H1 (cell line): Measurements from ENCODE around the gene WRAP53. TPM values are rescaled to one million over a fixed set of nuclear protein-coding genes. Genes with fewer than 3 reads are reported as not detected.

ENCODE experiments used
- CTCF ChIA-PET: fragments of 300-600 bp; sonication (Branson Sonifier 250); formaldehyde crosslinking; loops from one replicate; lab custom pipeline; 2021; ENCODE audit not compliant: partially characterized antibody; lab: Charles Lee
- POLR2A ChIA-PET: fragments of 300-600 bp; sonication (Branson Sonifier 250); formaldehyde crosslinking; loops from one replicate; lab custom pipeline; 2021; ENCODE audit warnings: inconsistent platforms; ENCODE audit not compliant: partially characterized antibody; lab: Charles Lee
- DNase-seq, 2 experiments: peaks; one replicate each; pipeline versions ENCODE4 v3.0.0 to v3.0.0-alpha.2; 2010 to 2022; ENCODE audit warnings: low spot score in 2 of 2, low read depth in 1 of 2, mixed read lengths in 1 of 2
- FAIRE-seq: peaks from 2 replicates; lab custom pipeline; 2011; peaks lifted over from hg19 to GRCh38; lab: Jason Lieb, UNC
- H2AFZ ChIP-seq: 2 replicates; pipeline ENCODE4 v1.8.1; 2012; ENCODE audit warnings: low read length, inconsistent platforms
- H2AK5ac ChIP-seq: 2 replicates; pipeline ENCODE4 v1.6.1; 2013; ENCODE audit warnings: low read depth, low read length
- H2BK120ac ChIP-seq: replicated peaks from 2 replicates; pipeline ENCODE3; 2013; ENCODE audit warnings: low read depth, low read length, inconsistent platforms
- H2BK12ac ChIP-seq: 2 replicates; pipeline ENCODE4 v1.6.1; 2013; ENCODE audit warnings: low read depth, low read length
- H2BK15ac ChIP-seq: 2 replicates; pipeline ENCODE4 v1.6.1; 2013; ENCODE audit warnings: low read length
- H2BK20ac ChIP-seq: 2 replicates; pipeline ENCODE4 v1.6.1; 2013; ENCODE audit warnings: low read length
- H2BK5ac ChIP-seq: 2 replicates; pipeline ENCODE4 v1.6.1; 2013; ENCODE audit warnings: low read depth, low read length
- H3K14ac ChIP-seq: 2 replicates; pipeline ENCODE4 v1.6.1; 2013; ENCODE audit warnings: inconsistent platforms; ENCODE audit not compliant: insufficient read length
- H3K18ac ChIP-seq: 2 replicates; pipeline ENCODE4 v1.6.1; 2013; ENCODE audit warnings: low read length; ENCODE audit errors: extremely low read depth
- H3K23ac ChIP-seq: 2 replicates; pipeline ENCODE4 v1.6.1; 2013; ENCODE audit warnings: inconsistent platforms; ENCODE audit not compliant: insufficient read length
- H3K23me2 ChIP-seq: 2 replicates; pipeline ENCODE4 v1.6.1; 2013; ENCODE audit warnings: low read depth, low read length
- H3K27ac ChIP-seq: 2 replicates; pipeline ENCODE4 v1.6.1; 2011; ENCODE audit warnings: low read depth, low read length, inconsistent platforms
- H3K27me3 ChIP-seq, 4 experiments: replicated peaks in 1 of 4; 1 replicate in 1 of 4; 2 replicates in 3 of 4; pipeline versions ENCODE4 v1.6.1 to v1.8.1; 2011 to 2013; ENCODE audit warnings: low read length in 3 of 4, mild to moderate bottlenecking in 3 of 4, inconsistent platforms in 2 of 4, mixed read lengths in 2 of 4, moderate library complexity in 1 of 4; ENCODE audit not compliant: control insufficient read depth in 3 of 4, insufficient read depth in 3 of 4; ENCODE audit errors: extremely low read depth in 1 of 4
- H3K36me3 ChIP-seq, 4 experiments: 2 replicates each; pipeline versions ENCODE4 v1.6.1 to v1.8.1; 2011 to 2013; ENCODE audit warnings: mild to moderate bottlenecking in 4 of 4, low read length in 3 of 4, moderate library complexity in 2 of 4, control low read depth in 1 of 4, inconsistent platforms in 1 of 4; ENCODE audit not compliant: insufficient read depth in 4 of 4, control insufficient read depth in 2 of 4
- H3K4ac ChIP-seq: replicated peaks from 2 replicates; pipeline ENCODE3; 2013; ENCODE audit warnings: low read length, low read depth, mixed read lengths, inconsistent platforms; ENCODE audit not compliant: insufficient read length
- H3K4me1 ChIP-seq, 4 experiments: replicated peaks in 1 of 4; 1 replicate in 1 of 4; 2 replicates in 3 of 4; pipeline versions ENCODE4 v1.6.1 to v1.8.1; 2011 to 2013; ENCODE audit warnings: low read length in 3 of 4, inconsistent platforms in 2 of 4, mixed read lengths in 1 of 4; ENCODE audit not compliant: insufficient read depth in 4 of 4, control insufficient read depth in 3 of 4
- H3K4me2 ChIP-seq, 2 experiments: 2 replicates each; pipeline versions ENCODE4 v1.6.1 to v1.8.1; 2011 to 2013; ENCODE audit warnings: low read depth in 2 of 2, low read length in 2 of 2, control low read depth in 1 of 2, inconsistent platforms in 1 of 2, mild to moderate bottlenecking in 1 of 2; ENCODE audit not compliant: insufficient read depth in 1 of 2
- H3K4me3 ChIP-seq, 4 experiments: fragments of 200-600, 300-600 bp in 1 of 4; sonication (generic), shearing (Covaris generic), sonication (Bioruptor Twin) in 1 of 4; 2 replicates each; pipeline versions ENCODE4 v1.5.1 to v1.8.1; 2011 to 2016; ENCODE audit warnings: low read length in 4 of 4, low read depth in 3 of 4, control low read depth in 2 of 4, inconsistent platforms in 2 of 4, mild to moderate bottlenecking in 2 of 4, mixed read lengths in 1 of 4, moderate library complexity in 1 of 4; ENCODE audit not compliant: insufficient read depth in 2 of 4; ENCODE audit errors: extremely low read depth in 1 of 4
- H3K56ac ChIP-seq: replicated peaks from 2 replicates; pipeline ENCODE3; 2013; ENCODE audit warnings: low read depth, mild to moderate bottlenecking, mixed read lengths, low read length, inconsistent platforms; ENCODE audit not compliant: insufficient read length
- H3K79me1 ChIP-seq: 2 replicates; pipeline ENCODE4 v1.6.1; 2013; ENCODE audit warnings: low read depth, low read length, control low read depth
- H3K79me2 ChIP-seq, 2 experiments: 2 replicates each; pipeline versions ENCODE4 v1.6.1 to v1.8.1; 2012 to 2013; ENCODE audit warnings: low read length in 2 of 2, mild to moderate bottlenecking in 2 of 2, inconsistent platforms in 1 of 2; ENCODE audit not compliant: insufficient read depth in 2 of 2, control insufficient read depth in 1 of 2
- H3K9ac ChIP-seq, 4 experiments: replicated peaks in 1 of 4; 1 replicate in 1 of 4; 2 replicates in 3 of 4; pipeline versions ENCODE4 v1.6.1 to v1.8.1; 2011 to 2013; ENCODE audit warnings: low read depth in 3 of 4, low read length in 3 of 4, control low read depth in 2 of 4, mild to moderate bottlenecking in 2 of 4, moderate library complexity in 2 of 4, inconsistent platforms in 1 of 4; ENCODE audit errors: extremely low read depth in 1 of 4
- H3K9me3 ChIP-seq, 2 experiments: 2 replicates each; pipeline versions ENCODE4 v1.6.1 to v1.8.1; 2012 to 2013; ENCODE audit warnings: mild to moderate bottlenecking in 2 of 2, moderate library complexity in 2 of 2, control low read depth in 1 of 2, inconsistent platforms in 1 of 2, low read depth in 1 of 2, low read length in 1 of 2, mixed read lengths in 1 of 2; ENCODE audit not compliant: insufficient read depth in 2 of 2
- H4K20me1 ChIP-seq, 2 experiments: replicated peaks in 1 of 2; 2 replicates each; pipeline versions ENCODE3 to v1.8.1; 2011 to 2013; ENCODE audit warnings: inconsistent platforms in 2 of 2, low read length in 2 of 2, mild to moderate bottlenecking in 1 of 2; ENCODE audit not compliant: insufficient read depth in 2 of 2, control insufficient read depth in 1 of 2
- H4K5ac ChIP-seq: 2 replicates; pipeline ENCODE4 v1.6.1; 2013; ENCODE audit warnings: low read length, low read depth, mixed read lengths, inconsistent platforms; ENCODE audit not compliant: insufficient read length
- H4K8ac ChIP-seq: 2 replicates; pipeline ENCODE4 v1.8.0; 2013; ENCODE audit warnings: mild to moderate bottlenecking, moderate library complexity, low read length, inconsistent platforms; ENCODE audit not compliant: insufficient read depth; ENCODE audit errors: extremely low read depth
- H4K91ac ChIP-seq: replicated peaks from 2 replicates; pipeline ENCODE3; 2013; ENCODE audit warnings: low read length, mixed read lengths, inconsistent platforms; ENCODE audit not compliant: insufficient read length
- ATF3 ChIP-seq: IDR thresholded peaks from 2 replicates; pipeline ENCODE4 v1.6.1; 2011; ENCODE audit warnings: low read depth, mild to moderate bottlenecking, low read length; ENCODE audit not compliant: insufficient read depth
- BACH1 ChIP-seq: IDR thresholded peaks from 2 replicates; pipeline ENCODE4 v1.6.1; 2012; ENCODE audit warnings: low read length, improper control_type of control experiment
- CBX8 ChIP-seq: fragments of 300-800, 300-1000 bp; sonication (generic); IDR thresholded peaks from 2 replicates; pipeline ENCODE4 v1.7.1; 2016; ENCODE audit warnings: low read depth, low read length, borderline replicate concordance
- CREB1 ChIP-seq: IDR thresholded peaks from 2 replicates; pipeline ENCODE4 v1.6.1; 2012; ENCODE audit warnings: inconsistent platforms
- CTCF ChIP-seq, 3 experiments: IDR thresholded peaks; 1 replicate in 2 of 3; 2 replicates in 1 of 3; pipeline versions ENCODE4 v1.5.1 to v1.6.1; 2011; ENCODE audit warnings: low read length in 3 of 3, mild to moderate bottlenecking in 3 of 3, inconsistent platforms in 2 of 3, low read depth in 1 of 3, moderate library complexity in 1 of 3; ENCODE audit not compliant: insufficient read depth in 1 of 3; ENCODE audit errors: control extremely low read depth in 1 of 3
- PHF8 ChIP-seq: fragments of 200-600 bp; sonication (generic); conservative IDR thresholded peaks from 2 replicates; pipeline ENCODE4 v1.7.1; 2012; ENCODE audit warnings: low read depth, mild to moderate bottlenecking, inconsistent platforms, low read length, moderate library complexity
- RBBP5 ChIP-seq: IDR thresholded peaks from 2 replicates; pipeline ENCODE4 v1.7.1; 2012; ENCODE audit warnings: low read depth, mild to moderate bottlenecking, inconsistent platforms, low read length, moderate library complexity, borderline replicate concordance
- RXRA ChIP-seq: IDR thresholded peaks from 2 replicates; pipeline ENCODE4 v1.6.1; 2011; ENCODE audit warnings: low read depth, mild to moderate bottlenecking, low read length, moderate library complexity; ENCODE audit not compliant: insufficient read depth
- SRF ChIP-seq: IDR thresholded peaks from 2 replicates; pipeline ENCODE4 v1.6.1; 2011; ENCODE audit warnings: mild to moderate bottlenecking, low read depth, low read length, moderate library complexity
- TAF7 ChIP-seq: optimal IDR thresholded peaks from 2 replicates; pipeline ENCODE3; 2011; ENCODE audit warnings: low read depth, mild to moderate bottlenecking, inconsistent platforms, low read length, moderate library complexity, borderline replicate concordance
- WGBS, 2 experiments: shearing (Covaris generic) in 1 of 2; methylation state at CpG; one replicate each; pipeline versions ENCODE4 v1.1.6 to v1.1.7; 2013 to 2015; ENCODE audit warnings: low lambda C conversion rate in 2 of 2, mixed read lengths in 2 of 2, inconsistent platforms in 1 of 2, low coverage in 1 of 2, missing lambda C conversion rate in 1 of 2; ENCODE audit not compliant: insufficient replicate concordance in 2 of 2, insufficient coverage in 1 of 2, insufficient read length in 1 of 2; ENCODE audit errors: extremely low coverage in 1 of 2, missing lambda C conversion rate in 1 of 2; 5-methylcytosine and 5-hydroxymethylcytosine counted together
- polyA plus RNA-seq, 7 experiments: library from polyadenylated mRNA; depleted of rRNA in 3 of 7; stranded (reverse) in 5 of 7; unstranded in 2 of 7; fragments of >200 nt in 5 of 7; fragments of 200-250 nt in 2 of 7; gene quantifications; 1 replicate in 5 of 7; 2 replicates in 1 of 7; 4 replicates in 1 of 7; pipeline versions ENCODE4 v1.2.1 to v1.2.3, GENCODE V29; 2011 to 2013; ENCODE audit warnings: missing spikeins in 2 of 7, mixed read lengths in 2 of 7
- total RNA-seq: library from RNA; stranded (reverse); fragmentation: NEBNext Ultra II Directional; extraction: Animal tissue kit (Norgen Biotek cat#: 25700); gene quantifications from 2 replicates; pipeline ENCODE4 v1.2.1, GENCODE V29; 2021

Gene WRAP53
- total and polyA plus RNA-seq, 2 of the 8 experiments (the other 6 are each of a cell fraction or from before 2014, with no cell fraction given): 29.2 to 30.1 TPM

- Histone ChIP-seq H3K4me1 (peaks cover 5 to 18% (median 12%) of the 10 kb centered on the region in 4 experiments), H3K14ac (no peak overlapping the region), H3K27me3 (no peaks in the 10 kb centered on the region), H2AK5ac (no peak overlapping the region), H3K4ac (no peak overlapping the region), H3K4me3 (no peak overlapping the region), H4K8ac (no peak overlapping the region), H4K5ac (no peak overlapping the region), H4K91ac (no peak overlapping the region), H3K9me3 (peaks cover 5 to 13% of the 10 kb centered on the region in 2 experiments; a peak in 2 of 4 replicates), H3K4me2 (no peak overlapping the region), H4K20me1 (peaks cover 4% of the 10 kb centered on the region in 2 experiments), H3K79me2 (peaks cover 0 to 12% of the 10 kb centered on the region in 2 experiments; a peak in 2 of 4 replicates), H3K79me1 (peaks cover 2% of the 10 kb centered on the region; the same call in 1 of the 2 replicates), H2BK120ac (no peak overlapping the region), H3K23ac (no peak overlapping the region), H3K18ac (no peak overlapping the region), H3K56ac (no peak overlapping the region), H3K9ac (no peak overlapping the region), H3K36me3 (peaks cover 31 to 60% (median 47%) of the 10 kb centered on the region in 4 experiments), H2BK15ac (no peak overlapping the region), H2AFZ (no peak overlapping the region), H3K27ac (no peak overlapping the region; the same call in 1 of the 2 replicates), H2BK12ac (no peak overlapping the region), H2BK20ac (no peak overlapping the region), H2BK5ac (no peak overlapping the region), H3K23me2 (no peaks in the 10 kb centered on the region)
- DNase-seq (no peak), FAIRE-seq (no peak)
- POLR2A ChIA-PET: interaction anchor here (5.5 to 79.4 kb wide), 3 partner anchors 8 to 90 kb away, joined by 36 to 2272 read pairs (median 2272); partner anchors contain the start of genes ATP1B2, FXR2, MPDU1 and SAT2
- CTCF ChIA-PET: interaction anchor here (0.9 to 15.7 kb wide), 6 partner anchors 8 to 86 kb away, joined by 3 to 332 read pairs (median 68); partner anchors contain the start of genes SAT2, SHBG, TP53 and WRAP53
- WGBS, 2 experiments: 90% methylated on average over 14 of the region's 14 CpGs; no CpG with 5 or more reads in 1 of the 2 experiments
- no peak for TF ChIP-seq CBX8
- no peak for TF ChIP-seq ATF3
- TF ChIP-seq RXRA: no peak
- no peak for TF ChIP-seq CTCF (IDR thresholded peaks at IDR 0.05; ENCODE audit: control extremely low read depth in 1 of 3, insufficient read depth in 1 of 3, low read depth in 1 of 3, low read length in 3 of 3)
- TF ChIP-seq BACH1: no peak
- TF ChIP-seq CREB1: no peak
- no peak for TF ChIP-seq SRF
- TF ChIP-seq RBBP5: no peak
- no peak for TF ChIP-seq PHF8
- no peak for TF ChIP-seq TAF7
These were observed 13.3 kb upstream of the WRAP53 start for GRCh38 chr17:7674934-7675333.
